PFSK-1 (cell line): ENCODE results near the gene KIF4A.

Source experiments
- FOXP2 ChIP-seq: optimal IDR thresholded peaks from 2 replicates; pipeline ENCODE3; 2011; ENCODE audit warnings: borderline replicate concordance, control low read depth, inconsistent platforms; ENCODE audit not compliant: insufficient read depth; ENCODE audit errors: extremely low read length, extremely low read depth
- POLR2AphosphoS5 ChIP-seq: IDR thresholded peaks from 2 replicates; pipeline ENCODE4 v1.6.1; 2012; ENCODE audit warnings: low read depth, mild to moderate bottlenecking, control low read depth, low read length, moderate library complexity
- SIN3A ChIP-seq: IDR thresholded peaks from 2 replicates; pipeline ENCODE4 v1.6.1; 2012; ENCODE audit warnings: mild to moderate bottlenecking, low read length, moderate library complexity, borderline replicate concordance; ENCODE audit not compliant: insufficient read depth
- TAF1 ChIP-seq: IDR thresholded peaks from 2 replicates; pipeline ENCODE4 v1.6.1; 2012; ENCODE audit warnings: low read length, control low read depth, borderline replicate concordance; ENCODE audit not compliant: insufficient read depth
- TF ChIP-seq, protein P1 (sequence below), 2 experiments: IDR thresholded peaks; 2 replicates each; pipeline versions ENCODE4 v1.6.1 to v1.8.0; 2011 to 2012; ENCODE audit warnings: low read depth in 2 of 2, low read length in 2 of 2, control low read depth in 1 of 2, inconsistent platforms in 1 of 2, mild to moderate bottlenecking in 1 of 2, moderate library complexity in 1 of 2; ENCODE audit not compliant: insufficient read depth in 1 of 2

GRCh38 chrX:70423936-70424675 is 134.2 kb downstream of the KIF4A start:
- TF ChIP-seq, protein P1, sequence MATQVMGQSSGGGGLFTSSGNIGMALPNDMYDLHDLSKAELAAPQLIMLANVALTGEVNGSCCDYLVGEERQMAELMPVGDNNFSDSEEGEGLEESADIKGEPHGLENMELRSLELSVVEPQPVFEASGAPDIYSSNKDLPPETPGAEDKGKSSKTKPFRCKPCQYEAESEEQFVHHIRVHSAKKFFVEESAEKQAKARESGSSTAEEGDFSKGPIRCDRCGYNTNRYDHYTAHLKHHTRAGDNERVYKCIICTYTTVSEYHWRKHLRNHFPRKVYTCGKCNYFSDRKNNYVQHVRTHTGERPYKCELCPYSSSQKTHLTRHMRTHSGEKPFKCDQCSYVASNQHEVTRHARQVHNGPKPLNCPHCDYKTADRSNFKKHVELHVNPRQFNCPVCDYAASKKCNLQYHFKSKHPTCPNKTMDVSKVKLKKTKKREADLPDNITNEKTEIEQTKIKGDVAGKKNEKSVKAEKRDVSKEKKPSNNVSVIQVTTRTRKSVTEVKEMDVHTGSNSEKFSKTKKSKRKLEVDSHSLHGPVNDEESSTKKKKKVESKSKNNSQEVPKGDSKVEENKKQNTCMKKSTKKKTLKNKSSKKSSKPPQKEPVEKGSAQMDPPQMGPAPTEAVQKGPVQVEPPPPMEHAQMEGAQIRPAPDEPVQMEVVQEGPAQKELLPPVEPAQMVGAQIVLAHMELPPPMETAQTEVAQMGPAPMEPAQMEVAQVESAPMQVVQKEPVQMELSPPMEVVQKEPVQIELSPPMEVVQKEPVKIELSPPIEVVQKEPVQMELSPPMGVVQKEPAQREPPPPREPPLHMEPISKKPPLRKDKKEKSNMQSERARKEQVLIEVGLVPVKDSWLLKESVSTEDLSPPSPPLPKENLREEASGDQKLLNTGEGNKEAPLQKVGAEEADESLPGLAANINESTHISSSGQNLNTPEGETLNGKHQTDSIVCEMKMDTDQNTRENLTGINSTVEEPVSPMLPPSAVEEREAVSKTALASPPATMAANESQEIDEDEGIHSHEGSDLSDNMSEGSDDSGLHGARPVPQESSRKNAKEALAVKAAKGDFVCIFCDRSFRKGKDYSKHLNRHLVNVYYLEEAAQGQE (IDR thresholded peaks at IDR 0.05; ENCODE audit: insufficient read depth in 1 of 2, low read depth in 2 of 2, low read length in 2 of 2): no peak
- TF ChIP-seq SIN3A: no peak
- TF ChIP-seq POLR2AphosphoS5: no peak
- TF ChIP-seq TAF1: no peak
- no peak for TF ChIP-seq FOXP2
